ENCODE measurements around the gene NRXN2.

GRCh38 chr11:64728757-64729365, 5.9 kb upstream of the NRXN2 start:
- TF ChIP-seq POLR2A (IDR thresholded peaks at IDR 0.05; ENCODE audit: low read length) (no peak), GATA1 (IDR thresholded peaks at IDR 0.05; ENCODE audit: low read depth, low read length) (no peak)
